OCI-LY3 (cell line): ENCODE measurements around the gene SNX27.

Source experiments
- EZH2phosphoT487 ChIP-seq: fragments of 200-600 bp; shearing (Covaris generic); IDR thresholded peaks from 2 replicates; pipeline ENCODE4 v1.6.1; 2018; ENCODE audit warnings: antibody characterized with exemption, mixed run types, low read depth
- TF ChIP-seq, protein P1 (sequence below): fragments of 200-600, 300-600 bp; sonication (generic); IDR thresholded peaks from 2 replicates; pipeline ENCODE4 v1.5.1; 2014; ENCODE audit warnings: antibody characterized with exemption, low read length, low read depth

DNA sequence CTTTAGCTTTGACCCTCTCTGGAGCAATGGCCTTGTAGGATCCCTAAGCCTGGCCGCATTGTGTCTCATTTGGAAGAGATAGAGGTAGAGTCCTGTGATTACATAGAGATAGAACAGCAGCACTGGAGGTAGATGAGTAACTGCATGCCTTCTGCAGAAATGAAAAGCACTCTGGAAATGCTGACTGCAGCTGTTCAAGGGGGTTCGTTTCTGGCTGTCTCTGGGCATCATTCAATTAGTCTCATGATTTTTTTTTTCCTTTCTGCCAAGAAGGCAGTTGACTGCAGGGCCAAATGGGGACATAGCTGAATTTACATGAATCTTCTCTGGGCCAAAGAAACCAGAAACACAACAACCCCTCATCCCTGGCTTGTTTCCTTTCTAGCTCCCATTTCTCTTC is 28.1 kb upstream of the SNX27 start:
- TF ChIP-seq, protein P1, sequence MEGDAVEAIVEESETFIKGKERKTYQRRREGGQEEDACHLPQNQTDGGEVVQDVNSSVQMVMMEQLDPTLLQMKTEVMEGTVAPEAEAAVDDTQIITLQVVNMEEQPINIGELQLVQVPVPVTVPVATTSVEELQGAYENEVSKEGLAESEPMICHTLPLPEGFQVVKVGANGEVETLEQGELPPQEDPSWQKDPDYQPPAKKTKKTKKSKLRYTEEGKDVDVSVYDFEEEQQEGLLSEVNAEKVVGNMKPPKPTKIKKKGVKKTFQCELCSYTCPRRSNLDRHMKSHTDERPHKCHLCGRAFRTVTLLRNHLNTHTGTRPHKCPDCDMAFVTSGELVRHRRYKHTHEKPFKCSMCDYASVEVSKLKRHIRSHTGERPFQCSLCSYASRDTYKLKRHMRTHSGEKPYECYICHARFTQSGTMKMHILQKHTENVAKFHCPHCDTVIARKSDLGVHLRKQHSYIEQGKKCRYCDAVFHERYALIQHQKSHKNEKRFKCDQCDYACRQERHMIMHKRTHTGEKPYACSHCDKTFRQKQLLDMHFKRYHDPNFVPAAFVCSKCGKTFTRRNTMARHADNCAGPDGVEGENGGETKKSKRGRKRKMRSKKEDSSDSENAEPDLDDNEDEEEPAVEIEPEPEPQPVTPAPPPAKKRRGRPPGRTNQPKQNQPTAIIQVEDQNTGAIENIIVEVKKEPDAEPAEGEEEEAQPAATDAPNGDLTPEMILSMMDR = no peak
- TF ChIP-seq EZH2phosphoT487 = no peak
